ENCODE measurements around the gene THAP6.

DNA sequence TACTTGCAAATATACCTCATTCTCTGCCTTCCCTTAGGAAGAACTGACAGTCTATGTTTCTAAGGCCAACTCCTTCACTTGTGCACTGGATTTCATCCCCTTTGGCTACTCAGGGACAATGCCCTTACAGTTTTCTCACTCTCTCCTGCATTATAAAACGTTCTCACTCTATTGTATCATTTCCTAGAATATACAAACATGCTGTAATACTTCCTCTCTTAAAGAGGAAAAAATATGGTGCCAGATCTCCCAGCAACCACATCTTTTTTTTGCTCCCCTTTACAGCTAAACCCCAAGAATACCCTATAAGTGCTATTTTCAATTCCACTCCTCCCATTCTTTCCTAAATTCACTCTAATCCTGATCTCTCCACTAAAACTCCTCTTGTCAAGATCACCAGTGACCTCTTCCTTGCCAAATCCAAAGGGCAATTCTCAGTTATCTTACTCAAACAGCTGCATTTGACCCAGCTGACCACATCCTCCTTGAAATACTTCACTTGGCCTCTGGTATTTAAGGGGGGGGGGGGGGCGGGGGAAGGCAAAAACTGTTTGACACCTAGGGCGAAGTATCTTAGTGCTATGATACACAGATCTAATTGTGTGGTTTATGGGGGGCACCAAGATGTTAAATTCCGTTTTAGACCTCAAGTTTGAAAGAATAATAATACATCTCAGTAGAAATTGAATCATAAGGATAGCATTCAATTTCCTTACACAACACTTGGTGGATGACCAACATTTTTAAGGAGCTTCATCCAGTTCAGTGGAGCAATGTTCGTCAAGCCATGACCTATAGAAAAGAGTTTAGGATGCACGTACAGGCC is 1.7 kb upstream of the THAP6 start:
- TF ChIP-seq, protein P1, sequence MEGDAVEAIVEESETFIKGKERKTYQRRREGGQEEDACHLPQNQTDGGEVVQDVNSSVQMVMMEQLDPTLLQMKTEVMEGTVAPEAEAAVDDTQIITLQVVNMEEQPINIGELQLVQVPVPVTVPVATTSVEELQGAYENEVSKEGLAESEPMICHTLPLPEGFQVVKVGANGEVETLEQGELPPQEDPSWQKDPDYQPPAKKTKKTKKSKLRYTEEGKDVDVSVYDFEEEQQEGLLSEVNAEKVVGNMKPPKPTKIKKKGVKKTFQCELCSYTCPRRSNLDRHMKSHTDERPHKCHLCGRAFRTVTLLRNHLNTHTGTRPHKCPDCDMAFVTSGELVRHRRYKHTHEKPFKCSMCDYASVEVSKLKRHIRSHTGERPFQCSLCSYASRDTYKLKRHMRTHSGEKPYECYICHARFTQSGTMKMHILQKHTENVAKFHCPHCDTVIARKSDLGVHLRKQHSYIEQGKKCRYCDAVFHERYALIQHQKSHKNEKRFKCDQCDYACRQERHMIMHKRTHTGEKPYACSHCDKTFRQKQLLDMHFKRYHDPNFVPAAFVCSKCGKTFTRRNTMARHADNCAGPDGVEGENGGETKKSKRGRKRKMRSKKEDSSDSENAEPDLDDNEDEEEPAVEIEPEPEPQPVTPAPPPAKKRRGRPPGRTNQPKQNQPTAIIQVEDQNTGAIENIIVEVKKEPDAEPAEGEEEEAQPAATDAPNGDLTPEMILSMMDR (conservative IDR thresholded peaks at IDR 0.05 in 1 of 2, IDR thresholded peaks at IDR 0.05 in 1 of 2; ENCODE audit: low read depth in 1 of 2, low read length in 2 of 2), result no peak
- no peak for TF ChIP-seq EZH2 (IDR thresholded peaks at IDR 0.05; ENCODE audit: low read length, missing control alignments)
